Measurements from ENCODE around the gene SPNS2.

SPNS2 gene, protein sequence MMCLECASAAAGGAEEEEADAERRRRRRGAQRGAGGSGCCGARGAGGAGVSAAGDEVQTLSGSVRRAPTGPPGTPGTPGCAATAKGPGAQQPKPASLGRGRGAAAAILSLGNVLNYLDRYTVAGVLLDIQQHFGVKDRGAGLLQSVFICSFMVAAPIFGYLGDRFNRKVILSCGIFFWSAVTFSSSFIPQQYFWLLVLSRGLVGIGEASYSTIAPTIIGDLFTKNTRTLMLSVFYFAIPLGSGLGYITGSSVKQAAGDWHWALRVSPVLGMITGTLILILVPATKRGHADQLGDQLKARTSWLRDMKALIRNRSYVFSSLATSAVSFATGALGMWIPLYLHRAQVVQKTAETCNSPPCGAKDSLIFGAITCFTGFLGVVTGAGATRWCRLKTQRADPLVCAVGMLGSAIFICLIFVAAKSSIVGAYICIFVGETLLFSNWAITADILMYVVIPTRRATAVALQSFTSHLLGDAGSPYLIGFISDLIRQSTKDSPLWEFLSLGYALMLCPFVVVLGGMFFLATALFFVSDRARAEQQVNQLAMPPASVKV

DNA sequence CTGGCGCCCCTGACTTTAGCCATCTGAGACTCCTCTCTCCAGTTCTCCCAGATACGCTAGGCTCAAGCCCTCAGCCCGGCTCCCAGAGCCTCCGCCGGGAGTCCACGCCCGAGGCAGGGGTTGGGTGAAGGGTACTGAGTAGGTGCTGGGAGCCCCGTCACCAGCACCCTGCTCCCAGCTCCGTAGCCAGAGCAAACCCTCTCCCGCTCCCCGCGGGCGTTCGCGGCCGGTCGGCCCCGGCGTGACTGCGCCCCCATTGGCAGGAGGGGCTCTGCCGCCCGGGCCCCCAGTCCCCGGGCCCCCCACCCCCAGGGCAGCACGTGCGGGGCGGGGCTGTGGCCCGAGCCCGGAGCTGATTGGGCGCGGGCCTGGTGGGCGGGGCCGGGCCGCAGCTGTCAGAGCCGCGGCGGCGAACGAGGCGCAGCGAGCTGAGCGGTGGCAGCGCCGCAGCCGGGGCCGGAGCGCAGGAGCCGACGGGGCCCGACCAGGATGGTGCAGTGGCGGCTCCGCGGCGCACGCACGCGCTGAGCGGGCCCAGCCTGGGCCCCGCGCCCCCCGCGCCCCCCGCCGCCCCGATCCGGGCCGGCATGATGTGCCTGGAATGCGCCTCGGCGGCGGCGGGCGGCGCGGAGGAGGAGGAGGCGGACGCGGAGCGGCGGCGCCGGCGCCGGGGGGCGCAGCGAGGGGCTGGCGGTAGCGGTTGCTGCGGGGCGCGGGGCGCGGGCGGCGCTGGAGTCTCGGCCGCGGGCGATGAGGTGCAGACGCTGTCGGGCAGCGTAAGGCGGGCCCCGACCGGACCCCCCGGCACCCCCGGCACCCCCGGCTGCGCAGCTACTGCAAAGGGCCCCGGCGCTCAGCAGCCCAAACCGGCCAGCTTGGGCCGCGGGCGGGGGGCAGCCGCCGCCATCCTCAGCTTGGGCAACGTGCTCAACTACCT lies at the start of gene SPNS2:
Gene SPNS2, plus strand, starts transcription at position 421 of the 937 bp plus-strand sequence. Its CDS starts 167 bp downstream, at position 588.
- DNase-seq, result no peak

DNA sequence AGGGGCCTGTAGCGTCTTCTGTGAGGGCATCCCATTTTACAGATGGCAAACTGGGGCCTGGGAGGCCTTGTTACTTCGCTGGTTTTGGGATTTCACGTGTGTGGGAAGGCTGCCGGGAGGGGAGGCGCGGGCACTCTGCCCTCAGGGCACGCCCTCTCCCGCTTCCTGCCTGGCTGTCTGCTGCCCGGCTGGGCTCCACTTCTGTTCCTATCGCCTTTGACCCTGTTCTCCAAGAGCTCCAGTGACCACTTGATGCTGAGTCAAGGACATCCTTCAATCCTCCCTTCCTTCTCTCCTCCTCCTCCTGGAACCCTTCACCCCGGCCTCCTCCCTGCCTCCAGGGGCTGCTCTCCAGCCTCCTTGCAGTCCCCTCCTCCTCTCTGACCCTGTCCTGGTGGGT lies 48.9 kb upstream of the SPNS2 start:
- no peak for DNase-seq

DNA sequence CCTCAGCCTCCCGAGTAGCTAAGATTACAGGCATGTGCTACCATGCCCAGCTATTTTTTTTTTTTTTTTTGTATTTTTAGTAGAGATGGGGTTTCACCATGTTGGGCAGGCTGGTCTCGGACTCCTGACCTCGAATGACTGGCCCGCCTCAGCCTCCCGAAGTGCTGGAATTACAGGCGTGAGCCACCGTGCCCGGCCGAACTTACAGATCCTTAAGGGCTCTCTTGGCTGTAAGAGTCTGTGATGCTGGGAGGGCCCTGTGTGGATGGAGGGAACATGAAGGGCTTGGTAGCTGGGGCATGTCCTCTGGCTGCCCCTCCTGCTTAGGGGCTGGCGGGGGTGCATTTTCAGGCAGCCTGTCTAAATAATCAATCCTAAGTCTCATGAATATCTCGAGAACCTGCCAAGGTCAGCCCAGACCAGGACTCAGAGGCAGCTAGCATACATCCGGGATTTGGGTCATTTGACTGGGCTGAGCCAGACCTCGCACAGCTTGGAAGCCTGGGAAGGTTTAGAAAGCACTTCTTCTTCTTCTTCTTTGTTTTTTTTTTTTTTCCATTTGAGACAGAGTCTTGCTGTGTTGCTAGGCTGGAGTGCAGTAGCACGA lies 47.9 kb upstream of the SPNS2 start:
- DNase-seq, result no peak

DNA sequence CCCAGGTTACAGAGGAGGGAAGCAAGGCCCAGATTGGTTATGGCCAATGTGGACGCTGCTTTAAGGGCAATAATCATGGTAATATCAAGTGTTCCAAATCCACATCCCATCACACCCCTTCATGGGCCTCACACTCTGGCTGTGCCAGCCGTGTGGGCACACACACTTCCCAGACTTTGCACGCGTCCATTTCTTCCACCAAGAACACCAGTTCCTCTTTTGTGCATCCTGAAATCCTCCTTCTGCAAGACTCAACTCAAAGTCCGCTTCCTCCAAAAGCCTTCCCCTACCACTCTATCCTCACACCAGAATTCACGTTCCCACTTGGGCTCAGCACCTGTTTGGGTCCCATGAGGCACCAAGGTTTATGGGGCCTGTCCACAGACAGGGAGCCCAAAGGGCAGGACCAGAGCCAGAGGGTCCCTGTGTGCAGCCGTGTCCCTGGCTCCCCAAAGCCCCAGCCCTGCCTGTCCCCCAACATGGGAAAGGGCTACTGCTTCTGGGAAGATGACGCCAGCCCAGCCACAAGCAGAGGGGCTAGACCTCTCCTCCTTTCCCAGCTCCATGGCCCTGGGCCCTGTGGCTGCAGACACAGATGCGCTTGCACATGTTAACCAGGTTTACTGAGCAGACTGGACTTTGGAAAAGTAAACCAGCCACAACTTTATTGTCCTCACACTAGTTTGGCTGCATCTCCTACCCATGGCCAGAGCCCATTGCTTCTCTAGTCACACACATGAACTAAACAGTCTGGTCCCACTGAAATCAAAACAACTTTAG lies 44.7 kb upstream of the SPNS2 start:
- no peak for DNase-seq

DNA sequence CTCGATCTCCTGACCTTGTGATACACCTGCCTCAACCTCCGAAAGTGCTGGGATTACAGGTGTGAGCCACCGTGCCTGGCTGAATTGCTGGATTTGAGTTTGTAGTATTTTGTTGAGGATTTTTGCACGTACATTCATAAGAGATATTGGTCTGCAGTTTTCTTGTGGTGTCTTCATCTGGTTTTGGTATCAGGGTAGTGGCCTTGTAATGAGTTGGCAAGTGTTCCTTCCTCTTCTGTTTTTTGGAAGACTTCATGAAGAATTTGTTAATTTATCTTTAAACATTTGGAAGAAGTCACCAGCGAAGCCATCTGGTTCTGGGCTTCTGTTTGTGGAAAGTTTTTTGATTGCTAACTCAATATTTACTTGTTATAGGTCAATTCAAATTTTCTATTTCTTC lies 38.0 kb upstream of the SPNS2 start:
- peak; percentile 28 for DNase-seq

DNA sequence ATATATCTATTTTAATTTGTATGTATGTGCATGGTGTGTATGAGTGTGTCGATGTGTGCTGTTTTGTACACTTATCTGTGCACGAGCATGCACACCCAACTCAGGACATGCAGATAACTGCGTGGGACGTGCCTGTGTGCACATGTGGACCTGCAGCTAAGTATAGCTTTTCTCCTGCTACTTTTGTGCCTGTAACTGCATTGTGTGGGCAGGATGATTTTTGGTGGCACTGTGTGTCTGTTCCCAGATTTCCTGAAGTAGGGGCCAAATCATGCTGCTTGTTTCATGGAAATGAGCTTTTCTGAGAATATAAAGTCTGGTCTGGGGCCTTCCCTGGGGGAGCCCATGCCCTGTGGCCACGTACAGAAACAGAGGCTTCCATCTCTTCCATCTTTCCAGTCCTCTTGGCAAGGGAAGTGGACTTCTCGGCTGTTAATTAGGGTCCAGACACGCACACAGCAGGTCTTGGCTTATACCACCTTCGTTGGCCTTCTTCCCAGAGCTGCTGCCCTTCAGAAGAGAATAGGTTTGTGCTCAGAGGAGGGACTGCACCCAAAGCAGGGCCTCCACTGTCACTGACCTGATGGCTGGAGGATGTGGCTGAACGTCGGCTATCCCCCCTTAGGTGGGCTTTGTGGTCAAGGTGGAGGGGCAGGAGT lies 34.7 kb upstream of the SPNS2 start:
- no peak for DNase-seq

DNA sequence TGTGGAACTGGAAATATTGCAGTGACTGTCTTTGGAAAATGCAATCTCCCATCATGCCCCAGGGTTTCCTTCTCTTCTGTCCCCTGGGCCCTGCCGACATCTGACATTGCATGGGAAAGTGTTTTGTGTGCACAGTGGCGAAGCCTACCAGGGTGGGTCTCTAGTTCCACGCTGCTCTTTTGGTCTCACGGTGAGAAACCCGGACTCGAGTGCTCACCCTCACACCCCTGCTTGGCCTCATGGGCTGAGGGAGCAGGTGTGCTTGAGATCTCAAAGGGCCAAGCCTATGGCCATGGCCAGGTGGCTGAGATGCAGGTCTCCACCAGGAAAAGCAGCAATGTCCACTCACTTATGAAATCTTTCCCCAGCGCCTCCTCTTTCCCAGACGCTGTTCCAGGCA lies 32.9 kb upstream of the SPNS2 start:
- no peak for DNase-seq

DNA sequence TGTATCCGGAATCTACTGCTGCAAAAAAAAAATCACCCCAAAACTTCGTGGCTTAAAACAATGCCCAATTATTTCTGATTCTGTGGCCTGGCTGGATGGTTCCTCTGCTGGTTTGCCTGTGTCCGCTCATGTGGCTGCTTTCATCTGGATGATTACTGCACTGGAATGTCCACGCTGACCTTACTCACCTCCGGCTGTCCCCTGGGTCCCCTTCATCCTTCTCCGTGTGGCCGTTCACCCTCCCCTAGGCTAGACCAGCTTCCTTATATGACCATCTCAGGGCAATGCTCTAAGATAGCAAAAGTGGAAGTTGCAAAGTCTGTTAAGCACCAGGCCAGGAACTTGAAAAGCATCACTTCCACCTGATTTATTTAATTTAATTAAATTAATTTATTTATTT lies 31.4 kb upstream of the SPNS2 start:
- no peak for DNase-seq

DNA sequence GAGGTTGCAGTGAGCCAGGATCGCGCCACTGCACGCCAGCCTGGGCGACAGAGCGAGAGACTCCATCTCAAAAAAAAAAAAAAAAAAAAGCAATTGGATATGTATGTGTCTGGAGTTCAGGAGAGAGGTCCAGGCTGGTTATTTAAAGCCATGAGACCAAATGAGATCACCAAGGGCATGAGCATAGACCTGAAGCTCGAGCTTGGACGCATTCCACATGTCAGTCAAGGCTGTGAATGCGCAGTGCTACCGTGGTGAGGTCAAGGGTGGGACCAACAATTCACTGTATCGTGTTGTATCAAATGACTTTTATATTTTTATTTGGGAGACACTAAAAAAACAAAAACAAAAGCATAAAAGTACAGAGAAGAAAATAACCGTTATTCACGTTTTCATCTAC lies 29.1 kb upstream of the SPNS2 start:
- DNase-seq, result no peak

DNA sequence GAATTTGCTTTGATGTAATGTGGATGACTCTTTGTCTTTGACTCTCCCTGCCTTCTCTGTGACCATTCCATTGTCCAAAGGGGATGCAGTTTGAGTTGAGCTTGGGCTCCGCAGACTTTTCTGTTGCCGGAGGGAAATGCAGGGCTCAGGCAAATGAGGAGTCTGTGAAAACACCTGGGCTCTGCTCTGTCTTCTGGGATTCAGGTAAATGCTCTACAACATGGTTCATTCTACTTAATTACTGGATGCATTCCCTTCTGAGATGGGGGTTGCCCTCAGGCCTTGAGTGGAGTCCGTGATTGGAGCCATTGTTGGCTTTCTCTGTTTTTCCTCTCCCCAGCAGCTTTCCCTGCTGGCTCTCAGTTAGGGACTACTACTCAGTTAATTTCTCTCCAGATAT lies 26.4 kb upstream of the SPNS2 start:
- no peak for DNase-seq

DNA sequence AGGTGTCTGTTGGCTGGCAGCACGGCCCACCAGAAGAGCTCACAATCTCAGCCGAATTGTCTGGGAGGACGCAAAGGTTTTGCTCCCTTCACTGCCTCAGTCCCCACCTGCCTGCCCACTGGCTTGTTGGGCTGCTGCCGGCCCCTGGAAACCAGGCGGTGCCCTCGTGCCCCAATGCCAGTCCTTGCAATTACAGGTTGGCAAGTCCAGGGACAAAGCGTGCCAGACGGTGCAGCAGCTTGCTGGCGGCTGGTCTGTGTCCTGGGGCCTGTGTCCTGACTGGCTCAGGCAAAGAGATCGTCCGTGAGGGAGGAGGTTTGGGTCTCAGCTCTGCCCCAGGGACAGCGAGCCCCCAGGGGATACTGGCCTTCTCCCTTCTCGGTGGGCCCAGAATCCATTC lies 24.6 kb upstream of the SPNS2 start:
- no peak for DNase-seq

DNA sequence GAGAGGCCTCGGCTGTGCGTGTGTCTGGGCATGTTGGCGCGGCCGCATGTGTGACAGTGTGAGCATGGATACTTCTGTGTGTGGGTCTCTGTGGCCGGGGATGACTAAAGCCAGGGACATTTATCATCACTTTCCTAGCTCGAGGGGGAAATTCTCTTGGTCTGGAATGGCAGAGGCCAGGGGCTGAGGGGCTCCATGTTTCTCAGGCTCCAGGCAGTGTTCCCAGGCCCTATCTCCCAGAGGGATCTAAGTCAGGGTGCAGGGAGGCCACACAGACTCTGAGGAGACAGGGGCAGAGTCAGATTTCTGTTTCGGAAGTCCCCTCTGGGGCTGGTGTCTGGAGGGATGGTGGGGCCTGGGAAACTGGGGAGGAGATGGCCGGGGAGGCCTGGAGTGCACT lies 23.7 kb upstream of the SPNS2 start:
- DNase-seq, result no peak

DNA sequence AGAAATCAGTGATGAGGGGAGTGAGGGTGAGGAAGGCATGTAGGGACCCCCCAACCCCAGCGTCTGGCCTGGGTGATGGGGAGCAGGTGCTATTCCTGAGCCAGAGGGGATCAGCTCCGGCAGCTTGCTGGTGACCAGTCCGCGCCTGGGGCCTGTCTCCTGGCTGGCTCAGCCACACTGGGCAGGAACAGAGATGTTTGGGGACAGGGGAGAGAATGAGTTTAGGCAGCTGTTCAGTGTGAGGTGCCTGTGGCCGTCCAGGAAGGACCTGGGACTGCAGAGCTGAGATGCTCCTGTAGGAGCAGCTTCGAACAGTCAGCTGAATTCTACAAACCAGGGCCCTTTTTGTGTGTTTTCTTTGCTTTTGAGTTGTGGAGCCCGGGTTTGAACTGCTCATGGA lies 23.2 kb upstream of the SPNS2 start:
- DNase-seq, result no peak

DNA sequence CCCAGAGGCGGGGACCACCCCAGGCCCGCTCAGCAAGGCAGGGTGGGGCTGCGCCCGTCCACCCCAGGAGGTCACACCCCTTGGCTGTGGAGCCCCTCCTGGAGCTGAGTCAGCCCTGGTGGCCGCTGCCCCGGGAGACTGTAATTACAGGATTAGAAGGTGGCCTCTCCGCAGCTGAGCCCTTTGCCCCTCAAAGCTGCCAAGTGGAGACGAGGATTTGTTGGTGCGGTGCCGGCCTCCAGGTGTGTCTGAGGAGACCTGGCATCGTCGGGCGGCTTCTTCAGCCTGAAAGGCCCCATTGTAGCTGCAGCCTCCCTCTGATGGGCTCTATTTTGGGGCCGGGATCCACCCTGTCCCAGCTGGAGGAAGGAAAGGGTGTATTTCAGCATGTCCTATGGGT lies 22.7 kb upstream of the SPNS2 start:
- no peak for DNase-seq

DNA sequence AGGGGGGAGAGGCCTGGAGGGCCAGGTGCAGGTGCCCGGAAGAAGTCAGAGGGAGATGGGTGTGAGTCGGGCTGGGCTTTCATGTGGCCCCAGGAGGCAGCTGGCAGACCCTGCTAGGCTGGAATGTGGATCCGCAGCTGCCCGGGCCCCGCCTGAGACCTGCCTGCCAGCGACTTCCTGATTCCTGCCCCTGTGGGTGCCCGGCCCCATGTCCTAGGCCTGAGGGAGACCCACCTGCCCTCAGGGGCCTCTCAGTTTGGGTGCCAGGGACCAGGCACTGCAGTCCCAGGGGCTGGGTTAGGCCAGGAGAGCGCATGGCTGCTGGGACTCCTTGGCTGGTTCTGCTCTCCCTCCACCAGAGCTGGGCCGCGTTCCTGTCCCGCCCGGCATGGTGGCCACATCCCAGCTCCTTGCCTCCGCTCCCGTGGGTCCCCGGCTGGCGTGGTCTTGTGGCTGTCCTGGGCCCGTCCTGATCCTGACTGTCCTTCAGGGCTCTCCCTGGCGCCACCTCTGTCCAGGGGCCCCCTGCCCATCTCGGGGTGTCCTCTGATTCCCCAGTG lies 22.1 kb upstream of the SPNS2 start:
- no peak for DNase-seq

DNA sequence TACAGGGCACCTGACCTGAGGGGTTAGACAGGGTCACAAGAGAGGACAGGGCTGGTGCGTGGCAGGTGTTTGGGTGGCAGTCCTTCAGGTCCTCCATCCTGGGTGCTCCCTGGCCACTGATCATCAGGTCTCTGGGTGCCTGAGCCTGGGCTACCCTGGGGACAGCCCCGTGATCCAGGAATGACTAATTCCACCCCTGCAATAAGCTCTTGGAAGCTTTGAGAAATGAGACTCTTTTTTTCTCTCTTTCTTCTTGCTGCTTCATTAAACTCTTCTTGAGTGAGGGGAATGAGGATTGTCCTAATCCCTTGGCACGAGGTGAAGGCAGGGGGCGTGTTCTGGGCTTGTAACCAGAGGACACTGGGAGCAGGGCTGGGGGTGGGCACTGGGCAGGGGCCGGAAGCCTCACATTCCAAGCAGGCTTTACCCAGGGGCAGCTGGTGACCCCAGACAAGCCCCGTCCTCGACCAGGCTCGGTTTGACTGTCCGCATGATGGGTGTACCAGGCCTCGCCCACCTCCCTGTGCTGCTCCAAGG lies 21.4 kb upstream of the SPNS2 start:
- DNase-seq, result no peak

DNA sequence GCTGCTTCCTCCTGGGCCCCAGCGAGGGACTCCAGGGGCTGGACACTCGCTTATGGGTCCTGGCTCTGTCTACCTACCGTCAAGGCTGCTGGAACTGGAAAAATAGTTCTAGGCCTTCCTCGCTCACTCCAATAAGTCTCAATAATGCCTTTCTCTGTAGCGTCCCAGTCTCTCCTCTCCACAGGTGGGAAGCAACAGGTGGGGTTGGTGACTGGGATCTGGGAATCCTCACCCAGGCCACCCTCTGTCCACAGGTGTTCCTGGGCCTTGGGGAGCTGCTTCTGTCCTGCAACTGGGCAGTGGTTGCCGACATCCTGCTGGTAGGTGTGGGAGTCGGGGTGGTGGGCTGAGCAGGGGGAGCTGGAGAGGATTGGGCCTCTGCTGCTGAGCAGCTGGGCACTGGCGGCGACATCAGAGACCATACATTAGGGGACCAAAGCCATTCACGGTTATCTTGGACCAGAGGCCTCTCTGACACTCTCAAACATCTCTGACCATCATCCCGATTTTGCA lies 20.3 kb upstream of the SPNS2 start:
- DNase-seq, result no peak

DNA sequence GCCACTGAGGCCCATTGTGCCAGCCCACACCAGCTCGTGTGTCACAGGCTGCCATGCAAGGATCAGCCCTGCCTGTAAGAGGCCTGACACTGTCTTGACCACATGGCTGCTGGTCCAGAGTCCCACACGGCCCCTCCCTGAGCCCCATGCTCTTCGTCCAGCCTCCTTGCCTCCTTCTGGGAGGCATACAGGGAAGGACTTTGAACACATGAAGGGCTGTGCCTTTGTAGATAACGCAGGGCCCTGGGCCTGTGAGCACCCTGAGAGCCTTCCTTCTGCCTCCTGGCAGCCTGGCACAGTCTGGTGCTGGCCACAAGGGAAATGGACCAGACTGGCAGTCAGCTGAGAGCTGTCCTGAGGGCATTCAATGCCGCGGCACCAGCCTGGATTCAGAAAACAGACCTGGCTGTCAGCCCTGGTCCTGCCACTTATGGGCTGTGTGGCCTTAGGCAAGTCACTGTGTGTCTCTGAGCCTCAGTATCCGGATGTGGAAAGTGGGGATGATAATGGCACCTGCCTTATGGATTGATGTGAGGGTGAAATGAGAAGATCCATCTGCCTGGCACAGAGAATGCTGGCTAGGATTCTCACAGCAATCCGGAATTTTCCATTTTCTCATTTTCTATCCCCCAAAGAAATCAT lies 19.2 kb upstream of the SPNS2 start:
- DNase-seq, result no peak

DNA sequence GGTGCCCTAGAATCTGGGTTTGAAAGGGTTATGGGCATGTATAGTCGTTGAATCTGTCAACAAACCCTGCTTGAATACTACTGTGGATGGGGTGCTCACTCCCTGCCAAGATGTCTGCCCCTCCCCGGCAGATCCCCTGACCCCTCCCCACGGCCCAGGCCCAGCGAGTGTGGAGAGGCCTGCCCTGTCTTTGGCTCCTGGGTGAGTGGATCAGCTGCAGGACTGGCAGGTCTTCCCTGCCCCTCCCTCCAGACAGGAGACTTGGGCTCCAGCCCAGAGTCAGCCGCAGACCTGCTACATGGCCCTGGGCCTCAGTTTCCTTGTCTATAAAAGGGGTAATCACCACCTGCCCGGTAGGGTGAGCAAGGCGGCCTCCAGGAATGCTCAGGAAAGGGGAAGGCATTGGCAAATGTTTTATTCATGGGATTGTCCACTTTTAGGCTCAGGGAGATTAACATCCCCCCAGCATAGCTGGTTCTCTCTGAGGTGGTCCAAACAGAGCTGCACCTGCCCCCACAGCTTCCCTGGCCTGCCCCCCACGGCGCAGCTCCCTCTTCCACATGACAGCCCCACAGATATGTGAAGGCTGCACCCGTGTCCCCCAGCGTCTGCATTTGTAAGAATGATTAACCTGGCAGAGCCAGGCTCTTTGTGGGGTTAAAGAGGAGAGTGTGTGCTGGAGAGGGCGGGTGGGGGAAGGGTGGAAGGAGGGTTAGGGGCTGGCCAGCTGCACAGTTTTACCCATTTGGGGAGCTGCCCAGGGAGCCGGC lies 18.5 kb upstream of the SPNS2 start:
- no peak for DNase-seq
